Skin of body (tissue), 2 donors: ENCODE results near the gene POLR3G. TPM values are rescaled to one million over a fixed set of nuclear protein-coding genes. Genes with fewer than 3 reads are reported as not detected.

Experiments
- DNase-seq: peaks from one replicate; lab custom pipeline; 2025; lab: John Stamatoyannopoulos, UW
- total RNA-seq: library from RNA; depleted of rRNA; stranded (reverse); fragments of >200 nt; gene quantifications from one replicate; pipeline ENCODE4 v1.2.3, GENCODE V29; 2014

POLR3G gene
- total RNA-seq: 2.4 TPM

DNA sequence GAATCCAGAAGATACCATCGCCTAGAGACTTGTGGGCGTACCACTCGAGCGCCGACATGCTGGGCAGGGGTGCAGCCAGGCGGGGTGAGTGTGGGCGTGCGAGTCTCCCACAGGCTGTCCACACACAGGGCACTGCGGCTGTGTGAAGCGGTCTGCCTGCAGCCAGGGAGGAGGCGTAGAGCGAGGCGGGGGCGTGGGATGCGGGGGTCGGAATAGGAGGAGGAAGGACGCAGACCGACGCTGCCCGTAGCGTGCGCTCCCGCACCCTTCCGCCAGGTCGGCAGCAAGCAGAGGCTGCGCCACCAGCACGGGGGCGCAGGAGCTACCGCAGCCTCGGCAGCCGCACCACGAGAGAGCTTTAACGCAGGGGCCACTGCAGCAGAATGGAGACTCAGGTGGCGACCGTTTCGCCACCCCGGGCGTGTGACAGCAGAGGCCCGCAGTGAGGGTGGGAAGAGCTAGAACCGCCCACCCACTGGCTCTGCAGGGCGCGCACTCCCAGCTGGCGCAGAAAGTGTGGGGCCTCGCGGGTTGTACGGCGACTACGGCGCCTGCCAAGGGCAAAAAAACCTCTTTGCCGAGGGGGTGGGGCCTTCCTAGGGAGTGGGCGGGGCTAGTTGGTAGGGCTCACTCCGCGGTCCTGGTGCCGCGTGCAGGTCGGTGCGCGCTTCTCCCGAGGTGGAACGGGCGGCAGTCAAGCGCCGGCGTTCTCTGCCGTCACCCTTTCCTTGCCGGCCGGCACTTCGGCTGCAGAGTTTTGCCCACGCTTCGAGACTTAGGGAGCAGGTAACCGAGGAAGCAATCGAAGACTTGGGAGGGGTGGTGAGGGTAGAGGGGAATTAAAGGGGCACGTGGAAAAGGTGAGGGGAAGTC is at the start of gene POLR3G, which contains the start of gene MBLAC2:
Gene POLR3G (plus strand): TSS at position 630 of the 873 bp plus-strand sequence. CDS start 10,704 bp downstream, outside the sequence.
Gene MBLAC2 (minus strand): TSS at position 537 of the 873 bp plus-strand sequence. CDS start 479 bp downstream, at position 58.
- DNase-seq: peak; percentile 86

- no peak for DNase-seq
These were observed 40.4 kb upstream of the POLR3G start for GRCh38 chr5:90434116-90434714.

- no peak for DNase-seq
These were observed 37.0 kb upstream of the POLR3G start for GRCh38 chr5:90437663-90438062.

- no peak for DNase-seq
These were observed 36.6 kb upstream of the POLR3G start for GRCh38 chr5:90438100-90438499.

DNA sequence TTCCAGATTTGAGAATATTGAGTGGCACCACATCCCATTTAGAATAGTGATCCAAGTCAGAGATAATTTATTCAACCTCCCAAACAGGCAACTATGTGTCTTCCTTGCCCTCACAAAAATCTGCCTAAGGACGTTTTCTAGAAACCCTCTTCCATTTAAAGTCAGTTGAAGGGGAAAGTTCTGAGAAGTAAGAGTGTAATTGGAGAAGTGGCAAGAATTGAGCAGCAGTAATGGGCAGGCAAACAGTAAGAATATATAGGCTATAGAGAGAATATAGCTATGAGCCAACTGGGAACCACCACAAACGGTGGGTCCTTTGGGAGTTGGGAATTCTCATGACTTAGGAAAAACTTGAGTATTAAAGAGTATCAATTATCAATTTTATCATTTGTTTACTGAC is 34.0 kb upstream of the POLR3G start:
- no peak for DNase-seq

DNA sequence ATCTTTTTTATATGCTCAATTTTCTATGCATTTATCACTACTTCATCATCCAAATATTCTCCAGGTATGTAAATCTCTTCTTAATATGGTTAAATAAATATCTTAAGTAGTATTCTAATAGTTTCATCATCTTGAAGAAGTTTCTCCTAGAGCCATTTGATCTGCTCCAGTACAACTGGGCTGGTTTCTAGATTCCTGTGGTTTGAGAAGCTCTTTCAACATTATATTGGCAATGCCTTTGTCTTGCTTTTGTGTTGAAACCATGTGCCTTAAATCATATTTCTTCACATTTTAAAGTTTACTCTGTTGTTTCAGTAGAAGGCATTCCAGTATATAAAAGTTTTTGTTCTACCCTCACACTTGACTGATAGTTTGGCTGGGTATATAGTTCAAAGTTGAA is 27.7 kb upstream of the POLR3G start:
- DNase-seq: no peak

DNA sequence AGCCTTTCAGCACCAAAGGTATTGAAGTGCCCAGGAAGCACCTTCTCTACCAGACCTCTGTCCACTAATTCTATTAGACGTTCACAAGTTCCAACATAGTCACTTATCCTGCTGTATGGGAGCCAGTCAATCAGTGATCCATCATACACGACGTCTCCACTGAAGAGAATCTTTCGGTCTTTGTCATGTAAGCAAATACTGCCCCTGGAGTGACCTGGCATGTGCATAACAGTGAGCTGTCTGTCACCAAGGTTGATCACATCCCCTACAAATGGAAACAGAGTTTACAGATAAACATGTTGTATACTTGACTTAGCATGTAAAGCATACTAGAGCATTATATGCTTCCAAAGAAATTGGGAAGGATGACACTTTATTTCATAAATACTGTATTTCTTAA is 13.4 kb upstream of the POLR3G start:
- no peak for DNase-seq

- no peak for DNase-seq
These were observed 1.8 kb upstream of the POLR3G start for GRCh38 chr5:90472783-90473395.

DNA sequence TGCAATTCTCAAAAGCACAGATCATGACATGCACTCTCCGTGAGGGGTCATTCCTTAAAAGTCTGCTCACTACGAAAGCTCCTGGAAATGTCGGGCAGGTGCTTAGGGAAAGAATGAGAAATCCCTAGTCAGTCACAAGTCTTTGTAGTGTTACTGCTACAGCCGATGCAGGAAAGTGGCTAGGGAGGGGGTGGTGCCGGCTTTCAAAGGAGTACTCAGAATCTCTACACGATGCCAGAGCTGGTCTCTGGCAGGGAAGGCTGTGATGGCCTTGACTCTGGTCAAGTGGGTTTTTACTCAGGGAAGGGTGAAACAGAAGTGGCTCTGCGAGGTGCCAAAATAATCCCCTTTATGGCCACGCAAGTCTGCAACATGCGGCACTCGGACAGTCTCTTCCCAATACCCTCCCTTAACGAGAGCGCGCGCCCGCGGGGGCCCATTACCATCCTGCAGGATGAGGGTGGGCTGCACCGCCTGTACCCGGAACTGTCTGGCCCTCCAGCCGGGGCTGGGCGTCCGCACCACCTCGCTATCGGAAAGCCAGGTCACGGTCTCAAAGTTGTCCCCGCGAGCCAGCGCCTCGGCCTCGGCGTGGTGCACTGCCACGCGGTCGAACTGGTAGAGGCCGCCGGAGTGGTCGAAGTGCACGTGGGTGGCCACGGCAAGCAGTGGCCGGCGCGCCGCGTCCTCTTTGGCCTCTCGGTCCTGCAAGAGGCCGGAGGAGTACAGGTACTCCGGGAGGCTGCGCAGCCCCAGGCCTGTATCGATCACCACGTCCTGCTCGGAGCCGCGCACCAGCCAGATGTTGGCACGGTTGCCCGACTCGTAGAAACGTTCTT is 1.0 kb upstream of the POLR3G start:
- peak; percentile 39 for DNase-seq

GRCh38 chr5:90475436-90475980 is 844 bp downstream of the POLR3G start:
- DNase-seq: no peak

- no peak for DNase-seq
These were observed 1.7 kb downstream of the POLR3G start for GRCh38 chr5:90476391-90476790.

- DNase-seq: no peak
These were observed 2.4 kb downstream of the POLR3G start for GRCh38 chr5:90477073-90477472.

DNA sequence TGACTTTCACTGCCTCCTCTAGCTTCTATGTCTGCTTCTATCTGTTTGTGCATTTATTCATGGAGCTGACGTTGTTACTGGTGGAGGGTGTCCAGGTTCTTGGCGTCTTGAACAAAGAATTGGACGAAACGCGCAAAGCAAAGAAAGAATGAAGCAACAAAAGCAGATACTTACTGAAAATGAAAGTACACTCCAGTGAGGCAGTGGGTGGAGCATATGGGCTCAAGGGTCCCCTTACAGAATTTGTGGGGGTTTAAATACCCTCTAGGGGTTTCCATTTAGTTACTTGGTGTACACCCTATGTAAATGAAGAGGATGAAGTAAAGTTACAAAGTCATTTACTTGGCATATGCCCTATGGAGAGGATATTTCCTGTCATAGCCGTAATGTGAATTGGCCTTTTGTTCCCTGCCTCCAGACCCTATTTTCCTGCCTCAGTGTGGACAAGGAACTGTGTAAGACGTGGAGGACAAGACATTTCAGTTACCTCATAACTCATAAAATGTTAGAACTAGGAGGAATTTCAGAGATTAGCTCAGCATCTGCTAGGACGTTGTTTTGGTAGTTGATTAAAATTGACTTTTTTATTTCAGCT is 3.1 kb downstream of the POLR3G start:
- DNase-seq: no peak

GRCh38 chr5:90479611-90480385 is 5.1 kb downstream of the POLR3G start:
- no peak for DNase-seq

DNA sequence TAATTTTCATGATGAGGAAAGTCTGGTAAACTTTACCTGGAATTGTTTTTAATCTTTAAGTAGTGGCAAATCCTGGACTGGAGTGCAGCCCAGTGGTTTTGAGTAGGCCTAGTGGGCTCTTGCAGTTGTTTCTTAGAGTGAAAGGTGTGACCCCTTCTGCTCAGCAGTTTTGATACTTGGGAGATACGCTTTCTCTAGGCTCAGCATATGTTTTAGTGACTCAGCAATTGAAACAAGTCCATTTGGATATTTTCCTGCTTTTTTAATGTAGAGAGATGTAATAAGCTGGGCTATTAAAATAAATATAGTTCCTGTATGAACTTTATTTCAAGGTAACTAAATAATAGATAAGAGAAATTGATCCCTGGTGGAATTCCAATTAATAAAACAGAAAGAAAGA is 6.0 kb downstream of the POLR3G start:
- DNase-seq: no peak

GRCh38 chr5:90483206-90483605 is 8.5 kb downstream of the POLR3G start:
- DNase-seq: no peak

GRCh38 chr5:90484540-90484939 is 9.9 kb downstream of the POLR3G start:
- no peak for DNase-seq

DNA sequence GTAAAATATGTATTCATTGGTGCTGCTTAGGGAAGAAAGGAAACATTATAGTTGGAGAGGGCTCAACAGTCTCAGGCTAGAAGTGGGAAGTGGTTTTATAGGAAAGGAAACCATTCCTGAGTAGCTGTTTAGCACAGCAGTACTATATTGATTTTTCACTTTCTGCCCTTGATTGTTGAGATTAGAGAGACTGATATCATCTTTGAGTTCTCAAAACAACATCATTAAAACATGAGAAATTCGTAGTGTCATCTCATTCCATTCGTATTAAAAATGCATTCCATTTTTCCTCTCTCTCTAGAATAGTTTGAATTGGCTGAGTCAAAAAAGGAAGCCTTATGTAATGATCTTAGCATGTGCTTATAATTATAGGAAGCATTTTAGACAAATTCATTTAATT is 14.1 kb downstream of the POLR3G start:
- DNase-seq: peak; percentile 47

DNA sequence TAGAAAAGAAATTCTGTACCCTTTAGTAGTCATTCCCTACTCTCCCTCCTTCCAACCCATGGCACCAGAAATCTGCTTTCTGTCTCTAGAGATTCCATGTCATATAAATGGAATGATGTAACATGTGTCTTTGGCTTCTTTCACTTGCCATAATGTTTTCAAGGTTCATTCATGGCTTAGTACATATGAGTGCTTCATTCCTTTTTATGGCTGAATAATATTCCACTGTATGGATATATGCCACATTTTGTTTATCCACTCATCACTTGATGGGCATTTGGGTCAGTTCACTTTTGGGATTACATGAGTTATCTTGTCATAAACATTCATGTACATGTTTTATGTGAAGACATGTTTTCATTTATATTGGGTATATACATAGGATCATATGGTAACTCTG is 19.4 kb downstream of the POLR3G start:
- DNase-seq: no peak

- no peak for DNase-seq
These were observed 20.5 kb downstream of the POLR3G start for GRCh38 chr5:90495146-90495545.
